GM20000 (cell line): ENCODE results near the gene SYNRG.

Source experiments
- DNase-seq: peaks from one replicate; pipeline ENCODE4 v3.0.0; 2012; ENCODE audit warnings: low spot score
- TF ChIP-seq, protein P1 (sequence below): IDR thresholded peaks from 2 replicates; pipeline ENCODE4 v1.5.1; 2012; ENCODE audit warnings: mild to moderate bottlenecking, control low read depth; ENCODE audit errors: extremely low read depth, missing control alignments

The SYNRG gene

GRCh38 chr17:37490638-37491614 lies 118.3 kb downstream of the SYNRG start:
- peak; percentile 41 for DNase-seq
- TF ChIP-seq, protein P1, sequence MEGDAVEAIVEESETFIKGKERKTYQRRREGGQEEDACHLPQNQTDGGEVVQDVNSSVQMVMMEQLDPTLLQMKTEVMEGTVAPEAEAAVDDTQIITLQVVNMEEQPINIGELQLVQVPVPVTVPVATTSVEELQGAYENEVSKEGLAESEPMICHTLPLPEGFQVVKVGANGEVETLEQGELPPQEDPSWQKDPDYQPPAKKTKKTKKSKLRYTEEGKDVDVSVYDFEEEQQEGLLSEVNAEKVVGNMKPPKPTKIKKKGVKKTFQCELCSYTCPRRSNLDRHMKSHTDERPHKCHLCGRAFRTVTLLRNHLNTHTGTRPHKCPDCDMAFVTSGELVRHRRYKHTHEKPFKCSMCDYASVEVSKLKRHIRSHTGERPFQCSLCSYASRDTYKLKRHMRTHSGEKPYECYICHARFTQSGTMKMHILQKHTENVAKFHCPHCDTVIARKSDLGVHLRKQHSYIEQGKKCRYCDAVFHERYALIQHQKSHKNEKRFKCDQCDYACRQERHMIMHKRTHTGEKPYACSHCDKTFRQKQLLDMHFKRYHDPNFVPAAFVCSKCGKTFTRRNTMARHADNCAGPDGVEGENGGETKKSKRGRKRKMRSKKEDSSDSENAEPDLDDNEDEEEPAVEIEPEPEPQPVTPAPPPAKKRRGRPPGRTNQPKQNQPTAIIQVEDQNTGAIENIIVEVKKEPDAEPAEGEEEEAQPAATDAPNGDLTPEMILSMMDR = no peak

GRCh38 chr17:37490022-37490587 lies 119.1 kb downstream of the SYNRG start:
- TF ChIP-seq, protein P1 = peak; percentile 48
- DNase-seq = peak; percentile 83

DNA sequence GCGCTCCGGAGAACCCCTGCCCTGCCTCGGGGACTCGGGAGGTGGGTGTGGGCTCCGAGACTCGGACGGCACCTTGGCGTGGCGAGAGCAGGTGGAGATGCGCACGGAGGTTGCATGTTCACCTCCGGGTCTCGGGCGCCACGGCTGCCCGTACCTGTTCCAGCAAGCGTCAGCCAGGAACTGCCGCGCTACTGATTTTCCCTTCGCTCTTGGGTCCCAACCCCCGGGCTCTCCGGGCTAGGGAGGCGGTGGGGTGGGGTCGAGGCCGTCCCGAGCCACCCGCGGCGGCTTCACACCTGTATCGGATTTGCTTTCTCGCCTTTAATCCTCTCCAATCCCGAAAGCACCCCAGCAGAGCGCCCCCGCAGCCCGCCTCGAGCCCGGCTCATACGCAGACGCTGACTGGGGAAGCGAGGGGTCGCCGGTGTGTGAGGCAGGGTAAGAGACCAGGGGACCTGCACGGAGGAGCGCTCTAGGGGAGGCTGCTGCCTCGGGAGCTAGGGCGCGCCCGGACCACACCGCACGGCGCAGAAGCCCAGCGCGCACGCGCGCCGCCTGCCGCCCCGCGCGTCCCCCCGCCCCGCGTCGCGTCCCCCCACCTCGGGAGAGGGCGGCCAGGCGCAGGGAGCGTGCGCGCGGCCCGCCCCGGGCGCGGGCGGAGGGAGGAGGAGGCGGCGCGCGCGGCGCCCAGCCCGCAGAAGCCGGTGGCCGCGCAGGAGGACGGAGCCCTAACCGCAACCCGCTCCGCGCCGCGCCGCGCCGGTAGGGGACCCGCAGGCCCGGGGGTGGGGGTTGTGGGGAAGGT lies 119.8 kb downstream of the SYNRG start, which contains the start of gene DUSP14:
Gene DUSP14, plus strand, starts transcription at position 695 of the 805 bp plus-strand sequence. CDS start 22,382 bp downstream, outside the sequence.
- TF ChIP-seq, protein P1 = no peak
- DNase-seq = peak; percentile 99

DNA sequence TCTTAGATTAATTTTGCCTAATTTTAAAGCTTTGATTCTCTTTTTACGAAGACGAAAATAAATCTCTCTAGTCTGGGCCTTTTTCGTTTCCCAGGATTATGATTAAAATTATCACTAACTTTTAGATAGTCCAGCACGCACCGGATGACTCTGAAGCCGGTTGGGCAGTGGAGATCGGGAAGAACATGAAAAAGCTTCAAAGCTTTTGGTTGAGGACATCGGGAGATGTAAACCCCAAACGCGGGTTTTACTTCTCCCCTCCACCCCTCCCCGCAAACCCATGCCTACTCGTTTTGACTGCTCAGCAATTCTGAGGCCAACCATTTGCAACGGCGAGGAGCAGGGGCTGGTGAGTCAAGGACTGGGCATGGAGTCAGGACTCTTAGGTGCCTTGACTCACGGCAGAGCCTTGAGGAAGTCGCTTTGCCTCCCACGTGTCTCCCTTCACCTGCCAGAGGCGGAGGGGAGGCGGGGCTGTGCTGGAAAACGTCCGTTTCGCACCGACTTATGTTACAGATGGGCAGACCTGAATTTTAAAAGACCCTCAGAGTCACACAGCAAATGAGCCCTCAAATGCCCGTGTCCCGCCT lies 120.5 kb downstream of the SYNRG start:
- peak; percentile 61 for DNase-seq
- TF ChIP-seq, protein P1 = no peak

DNA sequence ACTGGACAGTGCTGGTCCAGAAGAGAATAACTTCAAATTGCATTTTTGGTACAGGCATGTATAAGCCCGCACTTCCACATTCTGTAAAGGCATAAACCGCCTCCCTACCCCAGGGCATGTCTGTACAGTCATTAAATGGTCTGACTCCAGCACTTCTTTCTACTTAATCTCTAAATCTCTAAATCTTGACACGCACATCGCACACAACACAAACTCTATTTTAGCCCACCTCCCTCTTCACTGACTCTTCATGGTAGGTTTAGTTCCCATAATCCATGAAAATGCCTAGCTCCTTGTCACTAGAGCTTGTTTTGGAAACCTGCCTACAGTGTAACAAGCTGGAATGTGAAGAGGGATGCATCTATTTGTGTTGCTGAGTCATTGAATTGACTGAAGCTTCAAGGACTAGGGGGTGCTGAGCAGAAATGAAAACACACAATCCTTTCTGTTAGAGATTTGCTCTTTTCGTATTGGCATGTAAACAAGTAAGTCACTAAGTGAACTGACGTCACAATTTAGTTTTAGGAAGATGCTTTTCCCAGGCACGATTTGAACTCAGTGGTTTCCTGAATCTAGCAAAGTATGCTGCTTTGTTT lies 121.1 kb downstream of the SYNRG start:
- TF ChIP-seq, protein P1 = no peak
- no peak for DNase-seq

- DNase-seq = no peak
- TF ChIP-seq, protein P1 = no peak
Observed at GRCh38 chr17:37485938-37486570, 123.2 kb downstream of the SYNRG start.
